NCI-H1694 (cell line): Measurements from ENCODE around the gene CLCN3.
"Not testable (repeated sequence)": the region's sequence is repeated elsewhere in the genome, so short reads cannot be mapped to it uniquely, and the experiment has no call there.

Experiments used
- DNase-seq: peaks from one replicate; lab custom pipeline; 2025; lab: John Stamatoyannopoulos, UW

The CLCN3 gene

GRCh38 chr4:169619958-169620879, at the start of gene CLCN3:
Gene CLCN3, plus strand, starts transcription at chr4:169620578. Its CDS starts 15,351 bp downstream, at chr4:169635929.
- DNase-seq: peak; percentile 77

DNA sequence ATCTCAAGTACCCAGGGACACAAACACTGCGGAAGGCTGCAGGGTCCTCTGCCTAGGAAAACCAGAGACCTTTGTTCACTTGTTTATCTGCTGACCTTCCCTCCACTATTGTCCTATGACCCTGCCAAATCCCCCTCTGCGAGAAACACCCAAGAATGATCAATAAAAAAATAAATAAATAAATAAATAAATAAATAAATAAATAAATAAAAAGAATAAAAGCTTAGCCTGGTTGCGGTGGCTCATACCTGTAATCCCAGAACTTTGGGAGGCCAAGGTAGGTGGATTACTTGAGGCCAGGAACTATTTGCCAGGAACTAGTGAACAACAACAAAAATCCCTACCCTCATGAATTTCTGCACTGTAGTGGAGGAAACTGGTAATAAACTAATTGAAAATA, 49.4 kb upstream of the CLCN3 start:
- not testable (repeated sequence) for DNase-seq

DNA sequence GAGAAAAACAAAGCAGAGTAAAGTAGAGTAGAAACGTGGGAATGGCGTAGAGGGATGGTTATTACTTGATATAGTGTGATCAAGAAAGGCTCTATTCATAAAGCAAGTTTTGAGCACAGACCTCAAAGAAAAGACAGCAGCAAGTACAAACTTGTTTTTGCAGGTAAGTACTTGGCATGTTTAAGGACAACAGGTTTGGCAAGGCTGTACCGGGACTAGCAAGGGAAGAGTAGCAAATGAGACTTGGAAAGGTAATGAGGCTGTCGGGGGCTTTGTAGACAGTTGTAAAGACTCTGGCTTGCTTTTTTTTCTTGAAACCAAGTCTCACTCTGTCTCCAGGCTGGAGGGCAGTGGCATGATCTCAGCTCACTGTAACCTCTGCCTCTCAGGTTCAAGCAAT, 48.9 kb upstream of the CLCN3 start:
- DNase-seq: no peak

DNA sequence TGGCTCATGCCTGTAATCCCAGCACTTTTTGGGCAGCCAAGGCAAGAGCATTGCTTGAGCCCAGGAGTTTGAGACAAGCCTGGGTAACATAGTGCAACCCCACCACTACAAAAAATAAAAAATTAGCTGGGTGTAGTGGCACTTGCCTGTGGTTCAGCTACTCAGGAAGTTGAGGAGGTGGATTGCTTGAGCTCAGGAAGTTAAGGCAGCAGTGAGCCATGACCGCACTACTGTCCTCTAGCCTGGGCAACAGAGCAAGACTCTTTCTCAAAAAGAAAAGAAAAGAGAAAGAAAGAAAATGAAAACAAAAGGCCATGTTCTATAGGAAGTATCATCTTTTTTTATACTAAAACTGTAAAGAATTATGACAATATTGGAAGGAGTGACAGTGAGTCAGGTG, 46.5 kb upstream of the CLCN3 start:
- DNase-seq: no peak

GRCh38 chr4:169582203-169582602, 38.2 kb upstream of the CLCN3 start:
- no peak for DNase-seq

- DNase-seq: no peak
These were observed 37.7 kb upstream of the CLCN3 start for GRCh38 chr4:169582706-169583105.

DNA sequence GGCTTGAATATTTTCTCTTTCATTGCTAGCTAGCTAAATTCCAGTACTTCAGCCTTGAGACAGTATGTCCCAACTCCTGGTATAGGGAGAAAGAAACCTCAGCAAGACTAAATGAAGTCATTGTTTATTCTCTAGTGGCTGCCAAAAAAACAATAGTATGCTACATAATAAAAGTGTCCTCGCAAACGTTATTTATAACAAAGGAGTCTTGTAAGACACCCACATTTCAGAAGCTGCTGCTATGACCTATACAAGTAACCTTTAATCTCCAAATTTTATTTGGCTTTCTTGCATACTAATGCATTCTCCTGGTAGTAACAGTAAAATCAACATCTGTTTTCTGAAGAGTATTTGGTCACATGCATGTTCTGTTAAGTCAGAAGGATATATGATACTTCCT, 36.8 kb upstream of the CLCN3 start:
- DNase-seq: no peak

DNA sequence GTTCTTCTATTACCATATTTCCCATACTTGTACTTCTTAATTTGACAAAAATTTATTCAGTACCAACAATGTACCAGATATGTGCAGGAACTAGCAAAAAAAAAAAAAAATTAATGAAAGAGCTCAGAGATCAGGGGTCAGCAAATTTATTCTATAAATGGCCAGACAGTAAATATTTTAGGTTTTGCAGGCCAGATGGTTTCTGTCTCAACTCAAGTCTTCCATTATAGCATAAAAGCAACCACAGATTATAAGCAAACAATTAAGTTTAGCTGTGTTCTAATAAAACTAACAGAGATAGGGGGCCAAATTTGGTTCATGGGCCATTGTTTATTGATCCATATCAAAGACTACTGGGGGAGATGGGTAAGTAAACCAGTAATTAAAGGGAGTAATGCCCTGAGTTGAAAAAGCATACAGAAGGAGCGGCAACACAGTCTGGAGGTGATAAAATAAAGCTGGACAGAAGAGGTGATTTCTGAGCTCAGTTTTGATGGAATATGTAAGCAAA, 27.3 kb upstream of the CLCN3 start:
- DNase-seq: no peak

GRCh38 chr4:169594560-169595195, 25.7 kb upstream of the CLCN3 start:
- no peak for DNase-seq

GRCh38 chr4:169601016-169601771, 19.2 kb upstream of the CLCN3 start:
- no peak for DNase-seq

DNA sequence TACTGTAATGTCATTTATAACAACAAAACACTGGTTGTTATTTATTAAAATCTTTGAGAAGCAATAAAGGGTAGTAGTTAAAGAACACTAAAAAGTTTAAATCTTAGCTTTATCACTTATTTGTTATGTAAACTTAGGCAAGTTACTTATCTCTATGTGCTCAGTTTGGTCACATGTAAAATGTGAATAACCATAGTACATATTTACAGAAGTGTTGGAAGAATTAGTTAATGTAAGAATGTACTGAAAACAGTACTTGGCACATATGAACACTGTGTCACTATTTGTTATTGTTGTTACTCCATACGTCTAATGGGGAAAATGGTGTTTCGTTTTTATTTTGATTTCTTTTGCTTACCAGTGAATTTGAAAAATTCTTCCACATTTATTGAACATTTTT, 17.1 kb upstream of the CLCN3 start:
- no peak for DNase-seq

DNA sequence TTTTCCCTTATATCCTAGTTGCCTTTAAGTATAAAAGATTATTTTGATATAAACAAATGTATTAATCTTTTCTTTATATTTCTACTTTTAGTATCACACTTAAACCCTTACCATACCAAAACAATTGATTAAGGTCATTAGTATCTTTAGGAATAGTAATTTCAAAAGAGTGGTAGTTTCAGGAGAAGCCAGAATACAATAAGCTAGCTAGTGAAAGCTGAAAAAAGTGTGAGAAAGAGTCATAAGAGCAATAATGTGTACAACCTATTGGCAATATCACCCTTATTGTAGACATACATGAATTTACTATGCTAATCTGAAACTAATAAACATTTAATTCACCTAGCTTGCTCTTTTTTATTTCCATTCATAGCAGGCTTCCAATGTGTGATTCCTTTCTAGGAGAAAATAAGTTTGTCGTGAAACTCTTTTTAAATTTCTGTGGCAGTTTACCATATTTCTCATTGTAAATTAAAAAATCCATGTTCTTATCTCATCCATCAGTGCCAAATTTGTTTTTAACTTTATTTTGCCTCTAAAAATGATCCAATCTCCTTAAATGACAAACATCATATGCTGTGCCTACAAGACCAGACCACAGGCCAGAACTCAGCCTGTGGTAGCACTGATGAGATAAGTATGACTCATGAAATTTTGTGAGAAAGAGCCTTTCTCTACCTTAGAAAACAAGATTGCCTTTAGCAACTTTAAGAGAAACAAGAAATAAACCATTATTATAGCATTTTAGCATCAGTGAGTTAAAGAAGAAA, 16.1 kb upstream of the CLCN3 start:
- no peak for DNase-seq

GRCh38 chr4:169604903-169605331, 15.5 kb upstream of the CLCN3 start:
- no peak for DNase-seq

- DNase-seq: no peak
These were observed 9.2 kb upstream of the CLCN3 start for GRCh38 chr4:169611157-169611556.

- DNase-seq: peak; percentile 58
These were observed 8.1 kb upstream of the CLCN3 start, which contains the start of gene NEK1 for GRCh38 chr4:169611991-169612870. Gene NEK1, minus strand, starts transcription at chr4:169612583. Its CDS starts 9,953 bp downstream, at chr4:169602630.

GRCh38 chr4:169612871-169613859, 7.2 kb upstream of the CLCN3 start:
- DNase-seq: peak; percentile 54

DNA sequence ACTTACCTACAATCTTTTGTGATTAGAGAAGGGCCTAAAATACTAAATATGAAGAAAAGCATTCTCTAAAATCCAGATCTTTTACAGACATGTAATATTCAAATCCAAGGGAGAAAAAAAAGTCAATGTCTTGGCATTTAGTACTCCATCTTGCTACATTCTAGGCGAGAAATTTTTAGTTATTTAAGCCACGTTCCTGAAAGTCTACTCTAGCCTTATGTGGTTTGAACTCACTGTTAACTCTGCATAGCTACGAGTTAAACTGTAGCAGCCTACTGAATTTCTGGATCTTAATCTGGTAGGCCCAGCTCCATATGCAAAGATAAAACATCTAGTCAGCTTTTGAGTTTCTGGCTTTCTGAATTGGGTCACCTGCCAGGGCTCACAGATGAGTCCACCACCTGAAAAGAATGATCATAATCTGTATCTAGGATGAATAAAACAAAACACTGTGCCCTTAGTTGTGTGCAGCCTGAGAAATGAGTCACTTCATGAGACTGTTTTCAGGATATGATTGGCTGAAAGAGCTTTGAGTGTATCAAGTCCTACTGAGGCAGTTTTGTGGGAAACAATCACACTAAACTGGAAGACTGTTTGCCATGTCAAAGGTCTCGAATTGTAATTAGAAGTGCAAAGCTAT, 4.8 kb upstream of the CLCN3 start:
- DNase-seq: no peak

DNA sequence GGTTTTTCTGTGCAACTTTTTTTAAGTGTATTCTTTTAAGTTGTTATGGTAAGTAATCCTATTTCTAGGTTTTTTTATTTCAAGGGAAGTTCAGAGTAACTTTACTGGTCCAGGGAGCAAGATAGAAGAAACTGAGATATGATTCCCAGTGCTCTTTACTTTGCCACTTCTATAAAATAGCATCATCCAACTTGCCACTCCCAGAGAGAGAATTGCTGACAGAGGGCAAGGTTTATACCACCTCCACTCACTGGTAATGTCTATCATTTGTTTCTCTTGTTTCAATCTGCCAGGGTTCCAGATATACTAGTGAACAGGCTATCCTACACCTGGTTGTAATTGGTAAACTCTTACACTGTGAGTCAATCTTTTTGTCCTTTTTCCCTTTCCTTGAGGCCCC, 3.5 kb upstream of the CLCN3 start:
- no peak for DNase-seq

DNA sequence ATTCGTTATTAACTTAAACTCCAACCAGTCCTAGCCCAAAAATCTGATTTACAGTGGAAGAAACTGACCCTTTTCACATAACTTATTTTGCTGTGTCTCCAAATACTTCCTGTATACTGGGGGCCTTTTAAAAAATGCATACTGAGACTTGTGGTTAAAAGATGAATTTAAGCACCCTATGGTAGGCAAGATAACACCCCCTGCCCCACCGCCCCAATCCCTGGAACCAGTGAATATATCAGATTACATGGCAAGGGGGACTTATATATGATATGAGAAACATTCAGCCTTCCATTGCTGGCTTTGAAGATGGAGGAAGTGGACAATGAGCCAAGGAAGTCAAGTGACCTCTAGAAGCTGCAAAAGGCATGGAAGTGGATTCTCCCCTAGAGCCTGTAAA, 3.1 kb upstream of the CLCN3 start:
- DNase-seq: no peak
